IPS-NIHi7 (cell line): ENCODE measurements around the gene MTUS2.

Experiments used
- DNase-seq: peaks from one replicate; pipeline ENCODE4 v3.0.0; 2012; ENCODE audit warnings: mixed read lengths; ENCODE audit errors: extremely low spot score

Gene MTUS2

DNA sequence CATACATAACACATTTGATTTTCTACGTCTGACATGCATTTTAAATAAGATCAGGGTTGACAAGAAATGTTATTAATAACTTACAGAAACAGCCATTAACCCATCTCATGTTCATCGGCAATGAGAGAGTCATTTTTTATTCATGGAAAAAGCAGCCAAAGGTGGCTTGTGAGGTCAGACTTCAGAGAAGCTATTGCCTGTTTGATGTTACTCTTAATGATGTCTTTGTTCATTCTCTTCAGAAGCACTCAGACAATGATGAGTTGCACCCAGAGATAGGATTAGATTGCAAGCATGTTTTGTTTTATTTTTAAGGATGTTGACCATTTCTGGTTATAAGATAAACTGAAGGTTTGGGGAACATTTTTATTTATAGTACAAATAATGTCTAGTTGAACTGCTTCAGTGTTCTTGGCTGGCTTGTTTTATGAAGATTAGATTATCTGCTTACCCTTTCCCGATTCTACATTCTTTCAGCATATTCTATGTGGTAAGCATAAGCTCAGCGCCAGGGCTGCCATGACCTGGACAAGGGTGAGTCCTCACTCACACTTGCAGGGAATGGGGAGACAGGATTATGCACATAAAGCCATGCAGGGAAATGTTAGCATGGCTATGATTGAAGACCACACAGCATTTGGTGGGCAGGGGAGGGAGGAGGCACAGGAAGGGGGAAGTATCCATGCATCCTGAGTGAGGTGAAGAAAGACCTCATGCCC lies 288.1 kb downstream of the MTUS2 start:
- no peak for DNase-seq

DNA sequence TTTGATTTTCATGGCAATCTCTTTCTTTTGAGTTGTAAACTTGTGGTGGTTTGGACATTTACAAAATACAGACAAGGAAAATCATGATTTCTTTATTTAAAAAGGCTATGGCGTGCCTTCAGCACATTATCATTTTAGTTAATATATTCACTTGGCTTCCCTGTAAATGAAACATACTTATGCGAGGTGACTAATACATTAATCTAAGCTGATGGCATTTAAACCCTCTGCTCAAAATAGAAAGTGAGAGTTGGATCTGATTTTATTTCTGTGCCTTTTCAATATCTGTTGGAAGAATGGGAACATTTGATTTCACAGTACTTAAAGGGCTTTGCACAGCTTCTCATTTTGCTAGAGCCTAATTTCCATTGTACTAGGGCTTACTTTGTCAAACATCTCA lies 289.8 kb downstream of the MTUS2 start:
- DNase-seq = no peak

DNA sequence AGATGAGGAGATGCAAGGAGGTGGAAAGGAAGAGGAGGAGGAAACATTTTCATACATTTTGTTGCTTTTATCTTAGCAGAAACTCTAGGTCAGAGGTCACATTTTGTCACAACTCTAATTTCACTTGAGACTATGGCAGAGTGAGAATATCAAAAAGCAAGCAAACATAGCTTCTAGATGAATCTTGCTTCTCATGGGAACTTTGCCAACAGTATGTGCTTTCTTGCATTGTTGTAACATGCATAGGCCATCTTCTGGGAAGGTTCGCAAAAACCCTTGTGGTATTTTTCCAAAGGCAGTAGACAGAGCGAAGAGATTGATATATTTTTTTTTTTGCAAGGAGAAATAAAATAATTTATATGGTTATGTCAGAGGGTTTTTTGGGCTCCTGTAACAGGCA lies 291.3 kb downstream of the MTUS2 start:
- DNase-seq = no peak

DNA sequence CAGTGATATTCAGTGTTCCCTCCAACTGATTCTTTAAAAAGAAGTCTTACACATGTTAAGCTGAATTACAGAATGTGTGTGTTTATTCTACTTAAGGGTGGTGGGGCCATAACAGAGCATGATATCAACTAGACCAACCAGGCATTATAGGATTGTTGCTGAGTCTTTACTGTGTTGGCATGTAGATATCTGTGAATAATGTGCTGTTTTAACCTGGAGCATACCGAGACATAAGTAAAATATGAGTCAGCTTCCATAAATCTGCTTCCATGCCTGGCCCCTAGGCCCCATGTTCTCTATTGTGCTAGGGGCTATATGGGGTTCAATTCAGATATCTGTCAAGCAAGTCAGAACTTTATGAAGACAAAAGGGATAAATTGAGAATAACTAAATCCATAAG lies 295.7 kb downstream of the MTUS2 start:
- DNase-seq = no peak

DNA sequence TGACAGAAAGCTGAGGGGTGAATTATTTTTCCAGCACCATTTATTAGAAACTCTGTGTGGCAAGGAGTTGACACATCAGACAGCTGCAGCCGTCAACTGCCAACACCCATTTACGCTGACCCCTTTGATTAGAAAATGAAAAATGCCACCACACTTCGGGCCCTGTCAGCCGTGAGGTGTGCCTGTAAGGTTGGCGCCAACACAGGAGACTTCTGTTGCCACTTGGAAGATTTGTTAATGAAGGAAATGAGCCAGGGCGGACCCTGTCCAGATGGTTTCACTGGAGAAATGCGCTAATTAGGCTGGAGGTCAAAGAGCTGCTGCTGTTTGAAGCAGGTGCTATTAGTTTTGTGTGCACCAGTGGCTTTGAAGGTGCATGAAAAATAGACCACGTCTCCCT lies 297.5 kb downstream of the MTUS2 start:
- no peak for DNase-seq

DNA sequence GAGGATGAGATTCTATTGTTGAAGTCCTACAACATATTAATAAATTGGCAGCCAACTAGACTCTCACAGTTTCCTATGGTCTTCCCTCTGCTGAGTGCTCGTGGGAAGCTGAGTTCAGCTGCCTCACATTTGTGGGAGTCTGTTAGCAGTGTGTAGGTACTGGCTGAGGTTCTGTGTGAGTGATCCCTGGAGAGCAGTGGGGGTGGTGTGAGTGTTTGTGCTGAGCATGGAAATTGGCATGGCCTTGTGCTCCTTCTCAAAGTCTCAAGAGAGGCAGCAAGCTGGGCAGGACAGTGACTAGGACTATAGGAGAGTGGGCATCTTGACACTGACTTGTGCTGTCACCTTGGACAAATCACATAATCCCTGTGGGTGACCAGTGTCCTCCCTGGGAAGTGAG lies 298.3 kb downstream of the MTUS2 start:
- no peak for DNase-seq

DNA sequence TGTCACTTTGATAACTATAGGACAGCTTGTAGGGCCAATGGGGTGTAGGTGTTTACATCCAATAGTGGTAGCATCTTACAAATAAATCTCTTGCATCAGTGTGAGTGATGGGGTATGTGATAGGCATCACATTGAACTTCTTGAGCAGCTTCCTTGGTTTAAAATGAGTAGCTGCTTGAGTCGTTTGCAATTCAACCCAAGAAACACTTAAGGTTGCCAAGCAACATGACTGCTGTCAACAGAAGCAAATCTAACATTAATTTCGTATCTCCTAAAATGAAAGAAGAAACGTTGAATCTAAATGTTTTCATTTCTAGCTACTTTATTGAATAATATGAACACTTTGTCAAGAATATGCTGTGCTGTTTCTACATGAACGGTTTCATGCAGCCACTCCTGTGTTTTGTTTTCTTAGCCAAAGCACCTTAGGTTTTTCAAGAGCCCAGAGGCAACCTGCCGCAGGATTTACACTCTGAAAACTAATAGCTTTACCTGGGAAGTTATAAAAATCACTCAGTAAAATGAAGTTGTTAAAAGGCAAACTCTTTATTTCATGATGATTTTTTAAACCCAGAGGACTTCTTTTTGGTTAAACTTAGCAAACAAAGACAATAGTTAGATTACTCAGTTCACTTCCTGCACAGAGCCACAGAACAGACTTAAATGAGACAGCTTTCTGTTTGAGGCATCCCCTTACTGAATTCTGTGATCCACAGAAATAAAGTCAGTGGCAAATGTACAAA lies 305.2 kb downstream of the MTUS2 start:
- DNase-seq = no peak

DNA sequence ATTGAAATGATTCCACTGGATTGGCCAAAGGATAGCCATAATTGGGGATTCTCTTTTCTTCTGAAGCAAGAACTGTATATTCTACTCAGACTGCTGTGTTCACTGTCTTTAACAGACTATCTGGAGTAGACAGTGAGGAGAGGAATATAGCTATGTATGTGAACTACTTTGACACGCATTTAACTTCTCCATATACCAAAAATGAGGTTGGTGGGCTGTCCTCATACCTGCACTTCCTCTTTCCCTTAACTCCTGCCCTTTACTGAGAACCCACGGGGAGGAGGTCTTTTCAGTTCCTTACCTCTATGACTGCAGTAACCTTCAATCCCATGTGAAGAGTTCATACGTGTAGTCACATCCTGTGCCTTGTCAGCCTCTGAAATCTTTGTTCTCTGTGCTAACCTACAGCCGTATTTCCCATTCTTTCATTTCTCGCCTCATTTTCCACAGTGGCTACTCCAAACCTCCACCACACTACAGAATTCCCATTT lies 305.8 kb downstream of the MTUS2 start:
- DNase-seq = no peak

DNA sequence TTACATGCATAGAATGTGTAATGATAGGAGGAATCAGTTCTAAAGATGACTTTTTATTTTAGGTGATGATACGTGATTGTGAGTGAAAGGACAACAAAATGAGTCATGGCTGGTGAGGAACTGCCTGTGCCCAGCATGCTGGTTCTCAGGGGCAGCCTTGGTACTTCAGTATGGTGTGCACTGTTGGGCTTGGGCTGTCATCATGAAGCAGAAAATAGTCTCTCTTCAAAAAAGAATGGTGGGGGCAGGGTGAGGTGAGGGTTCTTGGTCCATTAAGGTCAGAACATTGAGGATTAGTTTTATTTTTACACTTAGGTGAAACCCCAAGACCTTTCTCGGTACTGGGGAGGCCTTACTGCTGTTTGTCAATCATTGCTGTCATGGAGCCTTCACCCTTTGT lies 309.5 kb downstream of the MTUS2 start:
- no peak for DNase-seq

DNA sequence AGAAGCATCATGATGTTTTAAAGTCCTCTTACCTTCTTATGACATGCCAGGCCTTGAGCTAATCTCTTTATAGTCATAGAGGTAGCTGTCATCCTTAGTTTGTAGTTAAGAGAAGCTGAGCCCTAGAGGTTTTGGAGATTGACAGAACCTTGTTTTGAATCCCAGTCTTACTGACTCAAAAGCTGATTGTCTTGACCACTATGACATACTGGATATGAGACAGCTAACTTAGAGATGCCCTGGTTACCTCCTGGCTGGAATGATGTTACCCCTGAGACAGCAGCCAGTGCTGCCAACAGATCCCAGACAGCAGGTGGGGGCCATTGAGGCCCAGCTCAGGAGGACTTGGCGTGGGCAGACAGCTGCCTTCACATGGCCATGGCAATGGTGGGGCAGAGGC lies 311.0 kb downstream of the MTUS2 start:
- DNase-seq = no peak

DNA sequence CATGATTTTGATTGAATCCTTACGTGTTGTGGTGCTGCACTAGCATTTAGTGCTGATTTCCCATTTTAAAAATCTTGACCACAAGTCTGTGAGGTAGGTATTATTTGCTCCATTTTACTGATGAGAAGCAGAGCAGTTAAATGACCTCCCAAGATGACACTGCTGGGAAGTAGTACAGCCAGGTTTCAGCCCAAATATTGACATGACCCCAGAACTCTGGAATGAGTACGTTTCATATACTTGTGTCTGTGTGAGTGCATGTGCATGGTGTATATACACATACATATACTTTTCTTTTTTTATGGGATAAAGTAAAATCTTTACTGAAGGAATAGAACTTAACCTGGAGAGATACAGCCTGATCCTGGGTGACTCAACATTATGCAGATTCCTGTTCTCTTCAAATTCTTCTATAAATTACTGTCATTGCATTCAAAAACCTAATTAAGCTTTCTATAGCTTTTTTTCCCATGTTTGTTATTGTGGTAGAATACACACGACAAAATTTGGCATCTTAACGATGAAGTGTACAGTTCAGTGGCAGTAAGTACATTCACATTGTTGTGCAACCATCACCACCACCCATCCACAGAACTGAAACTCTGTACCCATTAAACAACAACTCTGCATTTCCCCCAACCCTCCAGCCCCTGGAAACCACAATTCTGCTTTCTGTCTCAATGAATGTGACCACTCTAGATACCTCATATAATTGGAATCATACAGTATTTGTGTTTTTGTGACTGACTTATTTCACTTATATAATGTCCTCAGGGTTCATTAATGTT lies 311.9 kb downstream of the MTUS2 start:
- DNase-seq = no peak

DNA sequence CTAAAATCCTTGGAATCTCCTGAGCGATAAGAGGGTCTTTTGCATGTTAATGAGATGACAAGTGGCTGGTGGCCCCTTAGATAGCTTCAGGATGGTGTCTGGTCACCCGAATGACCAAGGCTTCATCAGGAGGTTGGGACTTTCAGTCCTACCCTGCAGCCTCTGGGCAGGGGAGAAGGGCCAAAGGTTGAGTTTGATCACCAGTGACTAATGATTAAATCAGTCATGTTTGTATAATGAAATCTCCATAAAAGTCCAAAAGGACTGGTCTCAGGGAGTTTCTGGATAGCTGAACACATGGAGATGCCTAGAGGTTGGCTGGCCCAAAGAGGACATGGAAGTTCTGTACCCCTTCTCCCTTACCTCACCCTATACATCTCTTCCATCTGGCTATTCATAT lies 316.2 kb downstream of the MTUS2 start:
- no peak for DNase-seq

DNA sequence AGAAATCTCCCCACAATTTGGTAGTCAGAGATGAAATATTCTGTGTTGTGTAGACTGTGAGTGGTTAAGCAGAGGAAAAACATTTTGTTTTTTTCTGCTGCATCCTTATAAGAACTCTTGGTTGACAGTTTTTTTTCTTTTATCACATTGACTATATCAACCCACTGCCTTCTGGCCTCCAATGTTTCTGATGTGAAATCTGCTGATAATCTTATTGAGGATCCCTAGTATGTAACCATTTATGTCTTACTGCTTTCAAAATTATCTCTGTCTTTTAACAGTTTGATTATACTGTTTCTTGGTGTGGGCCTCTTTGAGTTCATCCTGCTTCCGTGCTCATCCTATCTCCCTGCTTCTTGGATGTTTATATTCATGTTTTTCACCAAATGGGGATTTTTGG lies 316.9 kb downstream of the MTUS2 start:
- DNase-seq = no peak

DNA sequence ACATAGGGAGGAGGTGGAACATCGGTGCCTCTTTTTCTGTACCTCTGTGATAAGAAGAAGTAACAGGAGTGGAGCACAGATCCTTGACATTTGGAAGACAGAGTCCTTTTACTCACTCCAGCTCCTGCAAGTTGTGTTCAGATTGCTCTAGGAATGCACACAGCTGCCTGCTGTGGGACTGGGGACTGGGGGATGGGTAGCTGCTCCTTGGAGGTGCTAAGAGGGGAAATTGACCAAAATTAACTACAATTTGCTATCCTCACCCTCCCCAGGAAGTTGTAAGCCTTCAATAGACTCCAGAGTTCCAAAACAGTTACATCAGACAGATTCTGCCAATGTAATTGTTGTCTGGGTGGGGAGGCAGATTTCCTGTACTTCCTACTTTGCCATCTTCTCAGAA lies 317.9 kb downstream of the MTUS2 start:
- DNase-seq = no peak

DNA sequence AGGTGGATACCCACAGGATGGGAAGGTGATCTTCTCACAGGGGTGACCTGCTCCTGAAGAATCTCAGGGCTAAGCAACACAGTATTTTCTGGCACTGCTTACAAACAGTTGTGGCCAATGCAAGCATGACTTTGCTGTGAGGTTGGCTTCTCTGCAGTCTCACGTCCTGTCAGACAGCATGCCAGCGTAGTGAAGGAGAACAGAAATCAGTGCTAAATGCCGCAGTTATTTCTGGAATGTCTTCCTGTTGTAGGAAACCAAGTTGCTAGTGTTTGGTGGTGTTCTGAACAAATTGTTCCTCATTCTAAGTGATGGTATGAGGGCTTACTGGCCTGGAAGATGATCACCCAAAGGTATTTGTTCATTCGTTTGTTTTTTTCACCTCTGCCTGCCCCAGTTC lies 320.1 kb downstream of the MTUS2 start:
- no peak for DNase-seq

DNA sequence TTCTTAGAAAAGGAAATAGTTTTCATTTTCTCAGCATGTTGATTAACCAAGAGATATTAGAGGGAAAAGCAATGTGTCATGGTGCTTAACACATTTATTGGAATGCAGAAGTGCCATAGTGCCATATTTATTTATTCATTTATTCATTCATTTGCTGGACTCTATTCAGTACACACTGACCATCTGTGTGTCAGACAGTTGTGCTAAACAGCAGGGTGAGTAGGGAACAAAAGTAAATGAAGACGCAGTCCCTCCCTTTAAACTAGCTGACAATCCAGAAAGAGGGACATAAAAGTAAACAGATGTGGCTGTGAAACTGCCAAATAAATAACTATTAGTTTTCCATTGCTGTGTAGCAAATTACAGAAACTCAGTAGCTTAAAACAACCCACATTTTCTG lies 323.7 kb downstream of the MTUS2 start:
- no peak for DNase-seq

DNA sequence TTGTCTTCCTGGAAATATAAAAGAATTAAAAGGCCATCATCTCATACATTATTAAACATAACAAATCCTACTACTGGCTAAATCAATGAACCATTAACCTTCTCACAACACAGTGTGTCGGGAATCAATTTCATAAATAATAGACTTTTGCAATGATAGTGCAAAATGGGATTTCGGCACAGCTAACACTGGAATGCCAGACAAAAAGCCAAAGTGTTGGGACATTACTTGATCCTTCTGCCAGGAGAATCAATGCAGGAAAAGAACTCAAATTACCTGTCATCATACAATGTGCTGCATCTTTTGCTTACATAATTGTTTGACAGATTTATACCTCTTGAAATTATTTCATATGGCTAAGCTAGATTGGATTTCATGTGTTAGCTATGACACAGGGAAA lies 334.3 kb downstream of the MTUS2 start:
- DNase-seq = no peak

DNA sequence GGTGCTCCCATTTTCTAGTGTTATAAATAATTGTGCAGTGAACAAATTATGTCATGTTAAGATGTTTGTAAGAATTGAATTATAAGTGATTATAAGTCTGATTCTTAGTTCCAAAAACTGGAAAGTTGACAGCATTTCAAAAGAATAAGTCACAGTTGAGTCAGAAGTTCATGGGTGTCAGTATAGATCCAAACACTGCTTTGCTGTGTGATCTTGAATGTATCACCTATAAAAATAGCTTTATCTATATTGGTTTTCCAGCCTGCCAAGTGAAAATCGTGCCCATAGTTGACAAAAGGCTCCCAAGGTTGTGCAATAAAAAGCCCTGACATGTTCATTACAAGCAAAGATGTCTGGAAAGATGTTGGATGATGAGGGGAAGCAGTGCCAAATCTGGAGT lies 336.0 kb downstream of the MTUS2 start:
- no peak for DNase-seq

DNA sequence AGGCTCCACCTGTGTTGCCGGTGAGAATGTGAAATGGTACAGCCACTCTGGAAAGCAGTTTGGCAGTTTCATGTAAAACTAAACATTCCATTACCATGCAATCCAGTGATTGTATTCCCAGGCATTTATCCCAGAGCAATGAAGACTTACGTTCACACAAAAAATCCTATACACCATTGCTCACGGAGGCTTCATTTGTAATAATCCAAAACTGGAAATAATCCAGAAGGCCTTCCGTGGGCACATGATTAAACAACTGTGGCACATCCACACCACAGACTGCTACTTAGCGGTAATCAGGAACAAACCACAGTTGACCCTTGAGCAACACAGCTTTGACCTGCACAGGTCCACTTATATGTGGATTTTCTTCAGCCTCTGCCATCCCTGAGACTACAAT lies 339.7 kb downstream of the MTUS2 start:
- DNase-seq = no peak

DNA sequence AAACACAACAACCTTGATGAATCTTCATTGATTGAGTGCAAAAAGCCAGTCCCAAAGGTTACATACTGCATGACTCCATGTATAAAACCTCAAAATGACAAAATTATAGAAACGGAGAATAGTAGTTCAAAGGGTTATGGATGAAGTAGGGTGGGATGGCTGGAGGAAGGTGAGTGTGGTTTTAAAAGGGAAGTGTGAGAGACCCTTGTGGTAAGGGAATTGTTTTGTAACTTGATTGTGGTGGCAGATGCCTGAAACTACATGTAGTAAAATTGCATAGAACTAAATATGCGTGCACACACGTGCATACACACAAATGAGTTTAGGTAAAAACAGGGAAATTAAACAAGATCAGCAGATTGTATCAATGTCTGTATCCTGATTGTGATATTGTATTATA lies 340.7 kb downstream of the MTUS2 start:
- no peak for DNase-seq

DNA sequence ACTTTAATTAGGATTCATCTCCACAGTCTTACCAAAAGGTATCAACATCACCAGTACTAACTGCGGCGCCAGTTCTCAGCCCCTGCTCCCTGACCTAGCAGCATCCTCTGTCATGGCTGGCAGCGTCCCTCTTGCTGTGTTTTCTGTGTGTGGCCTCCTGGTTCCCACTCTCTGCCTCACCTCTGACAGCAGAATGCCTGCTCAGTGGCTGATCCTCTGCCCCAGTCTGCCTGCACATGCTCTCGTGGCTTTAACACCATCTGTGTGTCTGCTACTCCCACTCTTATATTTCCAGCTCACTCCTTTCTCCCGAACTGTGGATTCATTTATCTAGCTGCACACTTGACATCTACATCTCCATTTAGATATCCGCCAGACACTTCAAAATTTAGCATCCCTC lies 341.5 kb downstream of the MTUS2 start:
- DNase-seq = no peak

DNA sequence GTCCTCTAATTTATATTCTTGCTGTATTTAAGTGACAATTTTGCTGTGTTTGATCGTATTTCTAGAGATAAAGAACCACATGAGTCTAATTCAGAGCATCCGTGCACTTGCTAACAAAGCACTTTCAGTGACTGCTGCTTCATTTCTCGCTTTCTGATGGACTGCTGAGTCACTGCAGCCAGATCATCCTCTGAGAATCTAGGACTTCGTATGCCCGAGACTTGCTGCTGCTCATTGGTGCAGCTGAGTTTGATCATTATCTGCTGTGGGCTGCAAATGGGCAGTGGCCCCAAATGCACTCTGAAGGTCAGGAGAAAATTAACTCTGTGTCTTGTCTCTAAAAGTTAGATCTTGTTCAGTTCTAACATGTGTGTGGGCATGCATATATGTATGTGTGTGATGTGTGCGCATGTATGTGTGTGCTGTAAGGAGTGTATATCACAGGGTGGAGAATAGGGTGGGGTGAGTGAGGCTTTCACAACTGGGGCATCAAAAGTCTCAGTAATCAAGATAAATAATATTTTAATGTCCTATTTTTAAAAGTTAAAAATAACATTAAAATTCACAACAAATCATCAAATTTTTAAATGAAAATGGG lies 342.6 kb downstream of the MTUS2 start:
- DNase-seq = no peak
